NCI-H2196 treated with DMSO at 0.1 percent for 48 hours (cell line): ENCODE measurements around the gene KRTAP9-3.
"Not testable (repeated sequence)": the region's sequence is repeated elsewhere in the genome, so short reads cannot be mapped to it uniquely, and the experiment has no call there.

Experiments
- DNase-seq: peaks from one replicate; lab custom pipeline; 2025; ENCODE audit not compliant: unreplicated experiment; lab: John Stamatoyannopoulos, UW

The KRTAP9-3 gene

GRCh38 chr17:41249637-41250240 is 17.5 kb downstream of the KRTAP9-3 start, which contains the start of gene KRTAP9-4:
TSS of gene KRTAP9-4 (plus strand) at chr17:41249687. CDS start at chr17:41249721, 34 bp downstream.
- not testable (repeated sequence) for DNase-seq

- DNase-seq = no peak
Measured at GRCh38 chr17:41251261-41251660, 19.0 kb downstream of the KRTAP9-3 start.

- DNase-seq = no peak
Measured at GRCh38 chr17:41254861-41255260, 22.6 kb downstream of the KRTAP9-3 start.

- not testable (repeated sequence) for DNase-seq
Measured at GRCh38 chr17:41255381-41256290, 23.4 kb downstream of the KRTAP9-3 start, which contains the start of gene KRTAP9-9. TSS of gene KRTAP9-9 (plus strand) at chr17:41255384.

GRCh38 chr17:41256291-41256685 is 24.0 kb downstream of the KRTAP9-3 start:
- DNase-seq = no peak

GRCh38 chr17:41258406-41258805 is 26.2 kb downstream of the KRTAP9-3 start:
- no peak for DNase-seq

GRCh38 chr17:41263212-41263611 is 31.0 kb downstream of the KRTAP9-3 start:
- no peak for DNase-seq

- DNase-seq = no peak
Measured at GRCh38 chr17:41264599-41264998, 32.4 kb downstream of the KRTAP9-3 start.

GRCh38 chr17:41265078-41265477 is 32.8 kb downstream of the KRTAP9-3 start, which contains the start of gene KRTAP9-6:
TSS of gene KRTAP9-6 (plus strand) at chr17:41265378. CDS start at chr17:41265378, 0 bp downstream.
- DNase-seq = no peak

GRCh38 chr17:41267711-41268110 is 35.5 kb downstream of the KRTAP9-3 start:
- DNase-seq = no peak

GRCh38 chr17:41271323-41271722 is 39.1 kb downstream of the KRTAP9-3 start:
- DNase-seq = not testable (repeated sequence)

- no peak for DNase-seq
Measured at GRCh38 chr17:41271858-41272257, 39.6 kb downstream of the KRTAP9-3 start.

- DNase-seq = not testable (repeated sequence)
Measured at GRCh38 chr17:41275648-41276190, 43.5 kb downstream of the KRTAP9-3 start, which contains the start of gene KRTAP9-7. TSS of gene KRTAP9-7 (plus strand) at chr17:41275698. CDS start at chr17:41275698, 0 bp downstream.

GRCh38 chr17:41278176-41278955 is 46.1 kb downstream of the KRTAP9-3 start:
- DNase-seq = no peak
